GM10248 (cell line): Measurements from ENCODE around the gene C10orf105.

ENCODE experiments used
- CTCF ChIA-PET: fragments of 300-600 bp; sonication (Branson Sonifier 250); formaldehyde crosslinking; extraction: SDS; loops from one replicate; lab custom pipeline; 2021; ENCODE audit warnings: antibody characterized with exemption; lab: Yijun Ruan, JAX
- POLR2A ChIA-PET: fragments of 350-650 bp; sonication (Branson Sonifier 250); formaldehyde crosslinking; extraction: SDS; loops from one replicate; lab custom pipeline; 2020; ENCODE audit warnings: antibody characterized with exemption; lab: Yijun Ruan, JAX
- DNase-seq: peaks from one replicate; pipeline ENCODE4 v3.0.0; 2012; ENCODE audit errors: extremely low spot score
- CTCF ChIP-seq: IDR thresholded peaks from 2 replicates; pipeline ENCODE4 v1.5.1; 2012; ENCODE audit warnings: mild to moderate bottlenecking, low read depth; ENCODE audit errors: extremely low read depth, missing control alignments, control extremely low read depth

C10orf105 gene

DNA sequence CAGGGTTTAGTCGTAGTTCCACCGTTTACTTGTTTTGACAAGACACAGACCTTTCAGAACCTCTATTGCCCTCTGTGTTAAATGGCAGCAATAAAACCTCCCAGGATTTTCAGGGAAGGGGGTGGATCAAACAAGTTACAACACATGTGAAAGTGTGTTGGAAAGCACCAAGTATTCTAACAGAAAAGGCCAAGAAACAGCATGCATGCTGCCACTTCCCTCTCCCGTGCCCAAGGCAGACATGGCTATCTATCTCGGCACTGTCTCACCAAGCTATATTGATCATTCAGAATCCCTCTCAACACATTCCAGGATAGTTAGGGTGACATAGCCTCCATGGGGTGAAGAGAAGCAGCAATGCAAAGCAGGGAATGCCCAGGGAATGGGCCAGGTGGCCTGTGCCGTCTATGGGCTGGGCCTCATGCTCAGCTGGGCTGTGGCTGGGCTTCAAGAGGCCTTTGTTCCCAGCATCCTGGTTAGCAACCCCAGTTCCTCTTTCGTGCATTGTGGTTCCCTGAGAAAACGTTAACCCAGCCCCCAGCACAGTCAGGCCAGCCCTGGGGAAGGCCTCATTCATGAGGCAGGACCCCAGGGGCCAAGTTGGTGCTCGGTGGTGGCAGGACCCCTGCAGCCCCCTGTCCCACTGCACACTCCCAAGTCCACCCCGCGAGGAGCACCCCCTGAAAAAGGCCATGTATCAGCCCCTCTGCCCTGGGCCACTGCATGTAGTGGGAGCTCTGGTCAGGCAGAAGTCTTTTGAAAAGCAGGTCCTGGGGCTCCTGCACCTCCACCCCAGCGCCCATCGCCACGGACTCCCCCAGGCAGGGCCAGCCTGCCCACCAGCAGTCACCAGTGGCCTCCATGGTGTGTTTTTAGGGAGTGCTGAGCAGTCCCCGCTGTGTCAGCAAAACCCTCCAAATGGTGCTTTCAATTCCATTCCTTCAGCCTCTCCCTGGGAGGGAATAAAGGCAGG lies 28.3 kb upstream of the C10orf105 start:
- DNase-seq = peak; percentile 69
- ChIA-PET CTCF (interaction anchor here (0.8 to 4.5 kb wide), 7 partner anchors 10 to 63 kb away, joined by 3 to 24 read pairs (median 4); partner anchors contain the start of gene VSIR), POLR2A (interaction anchor here (0.8 kb wide), 1 partner anchor 89 kb away, joined by 4 read pairs; no protein-coding TSS in a partner anchor)
- no peak for TF ChIP-seq CTCF

DNA sequence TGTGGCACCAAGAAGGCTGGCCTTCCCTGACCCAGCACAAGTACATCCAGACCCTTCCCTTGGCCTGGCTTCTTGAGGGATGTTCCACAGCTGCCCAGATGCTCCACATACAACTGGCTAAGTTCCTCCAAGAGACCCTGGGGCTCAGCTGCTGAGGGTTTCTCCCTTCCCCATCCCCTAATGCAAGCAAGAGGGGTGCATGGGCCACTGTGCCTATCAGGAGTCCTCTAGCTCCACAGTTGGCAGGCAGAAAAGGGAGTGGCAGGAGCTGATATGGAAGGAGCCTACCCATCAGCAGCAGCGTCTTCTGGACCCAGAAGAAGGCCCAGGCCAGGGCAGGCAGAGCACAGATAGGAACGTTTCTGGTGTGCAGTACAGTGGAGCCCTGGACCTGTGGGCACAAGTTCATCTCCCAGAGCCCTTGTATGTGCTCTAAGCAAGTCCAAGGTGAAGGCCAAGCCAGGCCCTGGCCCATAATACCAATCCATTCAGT lies 27.5 kb upstream of the C10orf105 start:
- CTCF ChIA-PET = interaction anchor here (0.8 to 4.5 kb wide), 4 partner anchors 10 to 64 kb away, joined by 3 to 24 read pairs (median 3); partner anchors contain the start of gene VSIR
- POLR2A ChIA-PET = no interaction called here
- TF ChIP-seq CTCF = no peak
- no peak for DNase-seq

GRCh38 chr10:71746344-71747037 lies 26.9 kb upstream of the C10orf105 start:
- ChIA-PET CTCF (interaction anchor here (1.0 to 4.5 kb wide), 4 partner anchors 13 to 302 kb away, joined by 3 to 24 read pairs (median 3); partner anchors contain the start of gene VSIR), POLR2A (no interaction called here)
- no peak for DNase-seq
- TF ChIP-seq CTCF = no peak

DNA sequence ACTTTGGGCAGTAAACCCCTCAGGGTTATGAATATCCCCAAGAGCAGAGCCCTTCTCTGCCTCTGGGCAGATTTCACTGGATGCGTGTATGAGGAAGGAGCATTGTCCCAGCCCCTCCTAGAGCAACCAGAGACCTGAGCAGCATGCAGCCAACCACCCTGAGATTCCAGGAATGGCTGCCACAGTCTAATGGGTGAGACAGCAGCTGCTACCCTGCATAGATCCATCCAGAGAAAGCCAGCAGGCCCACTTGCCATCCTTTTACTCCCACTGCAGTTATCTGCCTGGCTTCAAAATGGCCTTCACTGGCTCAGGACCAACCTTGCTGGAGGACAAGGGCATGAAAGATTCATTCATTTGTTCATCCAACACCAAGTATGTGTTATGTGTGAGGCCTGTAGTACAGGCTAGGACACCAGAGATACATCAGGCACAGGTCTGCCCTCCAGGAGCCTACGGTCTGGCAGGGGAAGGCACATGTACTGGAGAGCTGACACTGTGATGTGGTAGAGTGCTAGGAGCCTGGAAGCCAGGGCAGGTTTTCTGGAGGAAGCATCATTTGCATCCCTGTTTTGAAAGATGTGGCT lies 26.2 kb upstream of the C10orf105 start:
- ChIA-PET POLR2A (no interaction called here), CTCF (interaction anchor here (1.0 to 4.5 kb wide), 4 partner anchors 12 to 303 kb away, joined by 3 to 24 read pairs (median 3); partner anchors contain the start of gene VSIR)
- no peak for TF ChIP-seq CTCF
- DNase-seq = no peak

DNA sequence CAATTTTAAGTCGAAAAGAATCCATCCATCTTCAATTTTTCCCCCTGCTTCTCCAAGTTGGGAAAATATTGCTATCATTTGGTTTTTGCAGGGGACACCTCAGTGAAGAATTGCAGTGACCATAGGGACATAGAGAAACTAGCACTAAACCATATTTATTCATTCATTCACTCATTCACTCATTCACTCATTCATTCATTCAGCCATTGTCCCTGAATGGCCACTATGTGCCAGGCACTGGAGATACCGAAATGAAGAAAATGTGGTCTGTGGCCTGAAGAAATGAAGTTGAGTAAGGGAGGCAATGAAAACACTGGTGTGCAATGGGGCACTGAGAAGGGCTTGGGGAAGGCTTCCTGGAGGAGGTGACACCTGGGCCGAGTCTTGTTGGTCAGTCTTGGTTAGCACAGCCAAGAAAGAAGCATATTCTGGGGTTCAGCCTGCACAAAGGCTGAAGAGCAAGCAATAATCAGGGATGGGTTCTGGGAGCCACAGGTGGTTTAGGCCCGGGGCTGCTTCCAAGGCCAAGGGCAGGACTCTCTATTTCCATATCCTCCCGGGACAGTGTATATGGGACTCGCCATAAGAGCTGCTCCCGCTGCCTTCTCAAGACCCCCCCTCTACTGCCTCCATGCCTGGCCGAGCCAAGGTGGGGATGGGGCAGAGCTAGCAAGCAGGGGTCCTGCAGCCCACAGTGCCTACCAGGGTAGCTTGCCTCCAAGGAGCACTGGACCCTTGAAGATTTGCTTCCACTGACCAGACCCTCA lies 25.5 kb upstream of the C10orf105 start:
- no peak for DNase-seq
- ChIA-PET CTCF (interaction anchor here (1.0 to 4.5 kb wide), 3 partner anchors 12 to 49 kb away, joined by 3 to 24 read pairs (median 3); partner anchors contain the start of gene VSIR), POLR2A (no interaction called here)
- no peak for TF ChIP-seq CTCF
